GM23248 (cell line): ENCODE results near the gene TGM2.

ENCODE experiments used
- EZH2 ChIP-seq: fragments of 200-600 bp; sonication (generic); IDR thresholded peaks from 2 replicates; pipeline ENCODE4 v1.6.1; 2018; ENCODE audit warnings: antibody characterized with exemption, mild to moderate bottlenecking; ENCODE audit not compliant: insufficient read depth, poor library complexity, severe bottlenecking
- EZH2phosphoT487 ChIP-seq: fragments of 200-600 bp; sonication (generic); IDR thresholded peaks from 2 replicates; pipeline ENCODE4 v1.6.1; 2018; ENCODE audit warnings: antibody characterized with exemption, moderate library complexity, mild to moderate bottlenecking, low read depth; ENCODE audit not compliant: insufficient read depth

GRCh38 chr20:38196592-38196991 is 31.5 kb upstream of the TGM2 start:
- TF ChIP-seq EZH2, result no peak
- TF ChIP-seq EZH2phosphoT487, result no peak
